ENCODE measurements around the gene KCNK6.

Gene KCNK6

DNA sequence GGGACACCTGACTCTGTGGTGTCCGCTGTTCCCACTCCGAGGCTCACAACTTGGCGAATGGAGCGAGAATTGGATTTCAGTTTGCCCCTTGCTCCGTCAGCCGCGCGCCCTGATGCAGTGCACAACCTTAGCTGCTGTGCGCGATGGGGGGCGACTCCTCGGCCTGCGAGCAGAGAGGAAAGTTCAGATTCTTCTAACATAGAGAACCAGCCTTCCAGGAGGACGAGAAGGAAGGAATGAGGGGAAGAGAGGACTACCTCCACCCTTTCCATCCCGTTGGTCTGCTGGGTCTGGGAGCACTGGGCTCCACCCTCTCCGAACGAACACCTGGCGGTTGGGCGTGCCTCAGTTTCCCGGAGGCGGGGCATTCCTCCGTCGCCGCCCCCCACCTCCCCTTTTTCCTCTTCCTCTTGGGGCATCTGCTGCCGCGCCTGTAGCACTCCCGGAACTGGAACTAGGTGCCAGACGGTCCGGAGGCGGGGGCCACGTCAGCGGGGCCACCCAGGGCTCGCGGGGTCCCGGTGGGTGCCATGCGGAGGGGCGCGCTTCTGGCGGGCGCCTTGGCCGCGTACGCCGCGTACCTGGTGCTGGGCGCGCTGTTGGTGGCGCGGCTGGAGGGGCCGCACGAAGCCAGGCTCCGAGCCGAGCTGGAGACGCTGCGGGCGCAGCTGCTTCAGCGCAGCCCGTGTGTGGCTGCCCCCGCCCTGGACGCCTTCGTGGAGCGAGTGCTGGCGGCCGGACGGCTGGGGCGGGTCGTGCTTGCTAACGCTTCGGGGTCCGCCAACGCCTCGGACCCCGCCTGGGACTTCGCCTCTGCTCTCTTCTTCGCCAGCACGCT lies at the start of gene KCNK6:
Gene KCNK6 (plus strand): TSS at position 425 of the 838 bp plus-strand sequence. CDS start 106 bp downstream, at position 531.
- no peak for FAIRE-seq
- DNase-seq (ENCODE audit: extremely low spot score, insufficient read length, low read depth), result no peak

GRCh38 chr19:38270587-38271167 lies 49.0 kb upstream of the KCNK6 start:
- no peak for FAIRE-seq

DNA sequence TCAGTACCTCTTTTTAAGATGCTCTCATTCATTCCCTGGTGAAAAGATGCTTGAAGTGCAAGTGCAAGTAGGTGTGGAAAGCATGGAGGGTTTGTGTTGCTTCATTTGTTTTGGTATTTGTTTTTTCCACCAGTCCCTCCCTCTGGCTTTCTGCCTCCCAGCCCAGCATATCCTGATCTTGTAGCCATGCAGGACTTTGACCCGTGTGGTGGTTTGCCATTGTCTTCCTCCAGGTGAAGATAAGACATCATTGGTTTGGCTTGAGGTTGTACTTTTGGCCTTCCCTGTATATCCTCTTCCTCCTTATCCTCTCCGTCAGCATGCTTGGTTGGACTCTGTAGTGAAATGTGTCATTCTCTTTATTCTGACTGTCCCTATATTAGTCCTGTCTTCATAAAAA lies 46.1 kb upstream of the KCNK6 start:
- FAIRE-seq (no peak), DNase-seq (ENCODE audit: extremely low spot score, insufficient read length, low read depth) (no peak)

More at GRCh38 chr19:38270587-38271167, 49.0 kb upstream of the KCNK6 start:
- no peak for DNase-seq (ENCODE audit: extremely low spot score, insufficient read length, low read depth)

DNA sequence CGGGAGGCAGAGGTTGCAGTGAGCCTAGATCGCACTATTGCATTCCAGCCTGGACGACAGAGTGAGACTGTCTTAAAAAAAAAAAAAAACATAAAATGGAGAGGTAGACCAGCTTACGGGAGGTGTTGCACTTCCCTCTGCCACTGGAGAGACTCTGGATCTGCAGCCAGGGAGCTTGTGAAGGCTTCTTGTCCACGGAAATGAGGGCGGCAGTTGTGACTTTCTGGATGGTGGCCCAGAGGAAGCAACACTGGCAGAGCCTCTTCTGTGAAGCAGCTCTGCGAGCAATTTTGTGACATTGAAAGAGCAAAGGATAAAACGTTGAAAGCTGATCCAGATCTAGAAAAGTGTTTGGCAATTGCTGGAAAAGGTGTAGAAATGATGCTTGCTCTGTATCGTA lies 44.9 kb upstream of the KCNK6 start:
- no peak for FAIRE-seq
- DNase-seq (ENCODE audit: extremely low spot score, insufficient read length, low read depth), result no peak

GRCh38 chr19:38276942-38277517 lies 42.6 kb upstream of the KCNK6 start:
- FAIRE-seq (no peak), DNase-seq (ENCODE audit: extremely low spot score, insufficient read length, low read depth) (no peak)

- FAIRE-seq, result no peak
- no peak for DNase-seq (ENCODE audit: extremely low spot score, insufficient read length, low read depth)
These were observed 42.1 kb upstream of the KCNK6 start for GRCh38 chr19:38277549-38277948.

GRCh38 chr19:38277969-38278680 lies 41.5 kb upstream of the KCNK6 start:
- no peak for FAIRE-seq

DNA sequence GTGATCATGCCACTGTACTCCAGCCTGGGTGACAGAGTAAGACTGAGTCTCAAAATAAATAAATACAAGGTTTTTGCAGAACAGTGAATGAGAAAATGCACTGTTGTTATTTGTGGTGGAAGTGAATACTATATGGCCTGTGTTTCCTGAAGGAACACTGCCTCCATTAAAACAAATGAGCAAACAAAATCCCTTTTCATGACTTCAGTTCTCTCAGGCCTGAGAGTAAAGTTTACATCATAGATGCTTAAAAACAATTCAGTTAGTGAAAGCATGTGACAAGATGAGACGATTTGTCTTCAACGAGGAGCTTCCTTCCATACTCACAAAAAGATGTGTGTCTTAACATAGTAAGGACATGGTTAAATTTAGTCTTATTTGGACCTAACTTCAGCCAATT lies 40.9 kb upstream of the KCNK6 start:
- FAIRE-seq (no peak), DNase-seq (ENCODE audit: extremely low spot score, insufficient read length, low read depth) (no peak)

More at GRCh38 chr19:38277969-38278680, 41.5 kb upstream of the KCNK6 start:
- no peak for DNase-seq (ENCODE audit: extremely low spot score, insufficient read length, low read depth)

DNA sequence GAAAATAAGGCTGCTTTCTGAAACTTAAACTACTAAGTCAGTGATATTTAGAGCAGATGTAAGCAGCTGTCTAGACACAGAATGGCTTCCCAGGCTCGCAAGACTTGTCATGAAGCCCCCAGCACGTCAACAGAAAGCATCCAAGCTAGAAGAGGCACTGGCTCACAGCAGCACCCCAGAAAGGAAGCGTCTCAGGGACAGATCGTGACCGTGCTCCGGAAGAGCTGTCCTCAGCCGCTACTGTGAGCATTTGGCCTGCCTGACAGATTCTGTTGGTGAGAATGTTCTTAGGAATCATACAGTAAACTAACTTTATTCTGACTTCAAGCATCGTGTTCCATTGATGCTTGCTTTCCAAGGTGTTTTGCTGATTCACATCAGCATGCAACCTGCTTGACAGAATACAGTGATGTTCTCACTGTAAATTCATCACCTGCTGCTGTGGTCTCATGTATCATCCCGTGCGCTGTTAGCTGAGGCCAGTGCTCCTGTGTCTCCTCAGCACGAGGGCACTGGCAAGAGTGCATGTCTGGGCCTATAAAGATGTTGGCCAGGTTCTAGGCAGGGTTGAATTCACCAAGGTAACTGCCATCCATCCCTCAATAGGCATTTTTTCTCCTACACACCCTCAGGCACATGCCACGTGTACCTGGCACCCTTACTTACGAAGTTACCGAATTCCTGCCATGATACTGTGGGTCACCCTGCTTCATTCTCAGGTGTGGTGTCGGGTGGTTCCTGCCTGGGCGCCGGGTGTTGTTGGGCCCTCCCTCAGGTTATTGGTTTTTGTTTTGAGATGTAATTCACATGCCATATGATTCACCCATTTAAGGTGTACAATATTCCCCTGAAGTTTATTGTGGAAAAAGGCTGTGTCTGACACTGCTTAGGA lies 39.4 kb upstream of the KCNK6 start:
- DNase-seq (ENCODE audit: extremely low spot score, insufficient read length, low read depth), result no peak
- no peak for FAIRE-seq

DNA sequence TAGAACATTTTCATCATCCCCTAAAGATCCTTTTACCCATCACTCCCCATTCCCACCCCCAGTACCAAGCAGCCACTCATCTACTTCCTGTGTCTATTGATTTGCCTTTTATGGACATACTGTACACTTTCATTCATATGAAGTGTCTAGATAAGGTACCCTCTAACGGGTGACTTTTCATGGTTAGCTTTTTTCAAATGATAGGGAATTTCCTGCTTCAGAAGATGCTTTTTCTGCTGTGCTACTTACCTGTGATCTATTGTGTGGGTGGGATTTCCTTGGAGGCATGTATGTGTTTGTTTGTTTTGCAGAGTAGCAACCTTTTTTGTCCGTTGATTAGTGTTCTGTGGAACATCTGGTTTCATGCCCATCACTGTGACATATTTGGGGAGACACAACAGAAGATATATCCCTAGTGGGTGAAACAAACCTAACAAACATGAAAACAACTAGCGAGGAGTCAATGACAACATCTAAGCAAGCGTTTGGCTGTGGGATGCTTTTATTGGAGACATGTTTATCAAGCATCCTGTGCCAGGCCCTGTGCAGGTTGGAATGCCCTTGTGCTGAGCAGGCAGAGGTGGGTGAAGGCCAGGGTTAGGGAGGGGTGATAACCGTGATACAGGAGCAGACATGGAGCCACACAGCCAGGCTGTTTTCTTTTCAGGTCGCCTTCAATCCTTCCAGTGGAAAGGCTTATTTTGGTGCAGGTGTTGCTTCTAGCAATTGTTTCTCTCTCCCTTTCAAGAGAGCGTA lies 37.7 kb upstream of the KCNK6 start:
- DNase-seq (ENCODE audit: extremely low spot score, insufficient read length, low read depth) (no peak), FAIRE-seq (no peak)

- FAIRE-seq (no peak), DNase-seq (ENCODE audit: extremely low spot score, insufficient read length, low read depth) (no peak)
These were observed 36.4 kb upstream of the KCNK6 start for GRCh38 chr19:38283271-38283670.

DNA sequence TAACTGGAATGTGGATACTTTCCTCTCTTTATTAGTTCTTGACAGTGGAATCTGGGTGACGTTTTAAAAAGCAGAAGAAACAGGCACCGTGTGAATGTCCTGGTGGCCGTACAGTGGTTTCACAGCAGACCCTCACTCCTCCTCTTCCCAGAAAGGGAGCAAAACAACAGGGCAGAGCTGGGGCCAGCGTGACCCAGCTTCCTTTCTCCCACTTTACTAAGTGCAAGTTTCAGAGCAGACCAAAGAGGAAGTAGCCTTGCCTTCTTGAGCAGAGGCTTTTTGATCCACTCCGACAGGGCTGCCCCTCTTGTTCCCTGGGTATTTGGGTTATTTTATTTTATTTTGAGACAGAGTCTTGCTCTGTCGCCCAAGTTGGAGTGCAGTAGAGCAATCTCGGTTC lies 35.2 kb upstream of the KCNK6 start:
- FAIRE-seq (peak; percentile 52), DNase-seq (ENCODE audit: extremely low spot score, insufficient read length, low read depth) (no peak)

- FAIRE-seq, result no peak
- DNase-seq (ENCODE audit: extremely low spot score, insufficient read length, low read depth), result no peak
These were observed 34.1 kb upstream of the KCNK6 start for GRCh38 chr19:38285567-38285966.

GRCh38 chr19:38287604-38288003 lies 32.0 kb upstream of the KCNK6 start:
- DNase-seq (ENCODE audit: extremely low spot score, insufficient read length, low read depth), result no peak
- no peak for FAIRE-seq

DNA sequence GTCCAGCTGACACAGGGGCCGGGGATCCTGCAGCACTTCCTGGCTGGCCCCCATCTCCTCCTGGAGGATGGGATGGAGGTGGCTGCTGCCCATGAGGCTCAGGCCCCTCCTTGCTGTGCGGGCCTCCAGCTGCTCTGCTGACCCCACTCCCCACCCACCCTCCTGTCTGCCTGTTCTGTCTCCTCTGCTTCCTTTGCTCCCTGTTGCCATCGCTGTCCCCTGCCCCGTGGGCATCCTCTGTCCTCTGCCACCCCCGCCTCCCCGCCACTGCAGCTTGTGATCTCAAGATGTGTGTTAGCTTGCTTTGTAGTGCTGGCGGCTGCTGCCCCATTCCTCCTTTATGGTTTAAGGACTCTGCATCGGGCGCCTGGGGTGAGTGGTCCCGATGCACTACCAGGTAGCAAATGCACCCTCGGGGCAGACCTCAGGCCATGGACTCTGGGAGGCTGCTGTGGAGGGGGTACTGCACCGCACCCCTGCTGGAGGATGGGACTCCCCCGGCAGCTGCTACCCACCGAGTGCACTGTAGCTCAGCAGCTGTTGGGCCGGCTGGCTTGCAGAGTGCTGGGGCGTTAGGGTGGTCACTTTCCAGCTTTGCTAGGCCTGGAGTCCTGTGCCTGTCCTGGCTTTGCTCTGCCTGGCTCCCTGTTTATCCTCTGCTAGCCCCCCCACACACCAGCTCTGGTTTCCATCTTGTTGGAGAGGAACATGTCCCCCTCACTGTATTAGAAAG lies 31.4 kb upstream of the KCNK6 start:
- no peak for FAIRE-seq
- DNase-seq (ENCODE audit: extremely low spot score, insufficient read length, low read depth), result no peak

- no peak for DNase-seq (ENCODE audit: extremely low spot score, insufficient read length, low read depth)
These were observed 29.7 kb upstream of the KCNK6 start for GRCh38 chr19:38289955-38290354.

DNA sequence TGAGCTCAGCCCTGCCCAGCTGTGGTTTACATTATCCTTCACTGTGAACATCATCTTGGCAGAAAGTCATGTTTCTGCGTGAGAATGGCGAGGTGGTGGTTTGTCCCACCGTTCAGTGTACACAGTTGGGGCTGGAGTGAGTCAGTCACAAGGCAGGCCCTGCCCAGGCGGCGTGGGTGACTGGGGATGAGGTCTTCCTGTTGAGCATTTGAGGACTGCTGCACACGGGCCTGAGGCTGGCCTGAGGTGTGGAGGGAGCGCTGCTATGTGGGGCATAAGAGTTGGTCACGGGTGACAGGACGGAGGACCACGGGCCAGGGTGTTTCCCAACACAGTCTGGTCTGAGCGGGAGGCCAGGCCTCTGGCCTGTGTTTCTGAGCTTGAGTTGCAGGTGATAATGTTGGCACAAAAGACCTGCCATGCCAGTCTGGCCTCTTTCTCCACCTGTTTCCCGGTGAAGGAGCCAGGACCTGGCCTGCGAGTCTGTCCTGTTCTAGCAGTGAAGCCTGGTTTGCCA lies 29.0 kb upstream of the KCNK6 start:
- FAIRE-seq (no peak), DNase-seq (ENCODE audit: extremely low spot score, insufficient read length, low read depth) (no peak)

More at GRCh38 chr19:38289955-38290354, 29.7 kb upstream of the KCNK6 start:
- FAIRE-seq, result no peak

DNA sequence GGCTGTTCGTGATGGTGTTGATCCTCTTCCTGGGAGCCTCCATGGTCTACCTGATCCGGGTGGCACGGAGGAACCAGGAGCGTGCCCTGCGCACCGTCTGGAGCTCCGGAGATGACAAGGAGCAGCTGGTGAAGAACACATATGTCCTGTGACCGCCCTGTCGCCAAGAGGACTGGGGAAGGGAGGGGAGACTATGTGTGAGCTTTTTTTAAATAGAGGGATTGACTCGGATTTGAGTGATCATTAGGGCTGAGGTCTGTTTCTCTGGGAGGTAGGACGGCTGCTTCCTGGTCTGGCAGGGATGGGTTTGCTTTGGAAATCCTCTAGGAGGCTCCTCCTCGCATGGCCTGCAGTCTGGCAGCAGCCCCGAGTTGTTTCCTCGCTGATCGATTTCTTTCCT lies 27.8 kb upstream of the KCNK6 start:
- DNase-seq (ENCODE audit: extremely low spot score, insufficient read length, low read depth) (no peak), FAIRE-seq (no peak)
